B cell (primary cell): ENCODE results near the gene CACNA1G.

Source experiments
- CTCF ChIP-seq: fragments of 200-600 bp; IDR thresholded peaks from one replicate; pipeline ENCODE4 v1.8.0; 2022; ENCODE audit warnings: antibody characterized with exemption, mild to moderate bottlenecking
- EZH2 ChIP-seq: IDR thresholded peaks from 2 replicates; pipeline ENCODE4 v1.6.1; 2012; ENCODE audit warnings: borderline replicate concordance, low read depth, mild to moderate bottlenecking, moderate library complexity, low read length; ENCODE audit not compliant: insufficient read depth, poor library complexity, severe bottlenecking

- TF ChIP-seq CTCF (no peak), EZH2 (no peak)
These were observed 35.9 kb downstream of the CACNA1G start for GRCh38 chr17:50596191-50597037.
